Measurements from ENCODE around the gene MED26.
A peak's percentile ranks its signal among the peaks of the same experiment; 100 is the strongest.

The MED26 gene

GRCh38 chr19:16540948-16541347 is 87.1 kb downstream of the MED26 start:
- DNase-seq (ENCODE audit: low spot score) = no peak

GRCh38 chr19:16537111-16537510 is 90.9 kb downstream of the MED26 start:
- DNase-seq (ENCODE audit: low spot score) = no peak

GRCh38 chr19:16536130-16536529 is 91.9 kb downstream of the MED26 start:
- no peak for DNase-seq (ENCODE audit: low spot score)

- no peak for DNase-seq (ENCODE audit: low spot score)
These were observed 92.6 kb downstream of the MED26 start for GRCh38 chr19:16535381-16535780.

- no peak for DNase-seq (ENCODE audit: low spot score)
These were observed 95.4 kb downstream of the MED26 start for GRCh38 chr19:16532440-16533234.

- no peak for DNase-seq (ENCODE audit: low spot score)
These were observed 96.7 kb downstream of the MED26 start for GRCh38 chr19:16531380-16531669.

- no peak for DNase-seq (ENCODE audit: low spot score)
These were observed 97.2 kb downstream of the MED26 start for GRCh38 chr19:16530540-16531379.

GRCh38 chr19:16529466-16530144 is 98.4 kb downstream of the MED26 start:
- no peak for DNase-seq (ENCODE audit: low spot score)

GRCh38 chr19:16527971-16528521 is 100.0 kb downstream of the MED26 start:
- peak; percentile 46 for DNase-seq (ENCODE audit: low spot score)

GRCh38 chr19:16527334-16527935 is 100.6 kb downstream of the MED26 start:
- DNase-seq (ENCODE audit: low spot score) = no peak

- DNase-seq (ENCODE audit: low spot score) = no peak
These were observed 102.1 kb downstream of the MED26 start for GRCh38 chr19:16525751-16526481.

- no peak for DNase-seq (ENCODE audit: low spot score)
These were observed 102.8 kb downstream of the MED26 start for GRCh38 chr19:16524991-16525734.
